ENCODE data around the gene BMP3. TPM values are rescaled to one million over a fixed set of nuclear protein-coding genes. Genes with fewer than 3 reads are reported as not detected.

BMP3 gene
- polyA plus RNA-seq, 3 donors: not detected

DNA sequence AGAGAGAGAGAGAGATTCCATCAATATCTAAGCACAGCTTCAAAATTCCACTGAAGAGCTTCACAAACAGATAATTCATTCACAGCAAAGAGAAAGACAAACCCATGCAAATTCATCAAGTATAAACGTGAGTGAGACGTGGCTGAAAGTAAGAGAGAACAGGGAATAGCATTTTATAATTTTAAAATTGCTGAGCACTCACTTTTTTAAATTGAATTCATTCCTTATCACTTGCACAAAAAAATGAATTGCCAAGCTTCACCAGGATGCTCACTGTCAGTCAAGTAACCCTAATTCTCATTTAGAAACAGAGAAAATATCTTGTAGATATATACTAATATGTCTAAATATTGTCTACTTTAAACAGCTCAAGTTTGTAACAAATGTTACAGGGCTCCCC lies 40.5 kb downstream of the BMP3 start:
- no peak overlapping the region for H3K9ac ChIP-seq (ENCODE audit: insufficient read depth, low read length, poor library complexity, severe bottlenecking)
- peaks cover 0 to 2% (median 2%) of the 10 kb centered on the region in 3 donors for H3K27me3 Mint-ChIP-seq (ENCODE audit: low read depth in 3 of 3)

DNA sequence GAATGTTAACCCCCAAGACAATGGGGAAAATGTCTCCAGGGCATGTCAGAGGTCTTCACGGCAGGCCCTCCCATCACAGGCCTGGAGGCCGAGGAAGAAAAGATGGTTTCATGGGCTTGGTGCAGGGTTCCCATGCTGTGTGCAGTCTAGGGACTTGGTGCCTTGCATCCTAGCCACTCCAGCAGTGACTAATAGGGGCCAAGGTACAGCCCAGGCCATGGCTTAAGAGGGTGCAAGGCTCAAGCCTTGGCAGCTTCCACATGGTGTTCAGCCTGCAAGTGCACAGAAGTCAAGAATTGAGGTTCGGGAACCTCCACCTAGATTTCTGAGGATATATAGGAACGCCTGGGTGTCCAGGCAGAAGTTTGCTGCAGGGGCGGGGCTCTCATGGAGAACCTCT lies 50.6 kb downstream of the BMP3 start:
- H4K20me1 ChIP-seq (ENCODE audit: insufficient read depth, low read length): no peaks in the 10 kb centered on the region
- H2AFZ ChIP-seq (ENCODE audit: insufficient read depth, low read depth, low read length, poor library complexity, severe bottlenecking): no peak overlapping the region
- no peaks in the 10 kb centered on the region for H3K4me1 ChIP-seq (ENCODE audit: control insufficient read depth in 1 of 2, insufficient read depth in 2 of 2, low read length in 2 of 2)
- no peak overlapping the region for H3K4me3 ChIP-seq (replicated peaks in 1 of 3; ENCODE audit: low read depth in 2 of 3, low read length in 3 of 3)
- 96% methylated on average over 5 of the region's 5 CpGs for WGBS (ENCODE audit: insufficient coverage)
- H3K27ac ChIP-seq (ENCODE audit: low read depth in 1 of 2, low read length in 2 of 2): no peak overlapping the region
- Mint-ChIP-seq H3K36me3 (no peaks in the 10 kb centered on the region), H3K27ac (no peak overlapping the region), H3K4me1 (peaks cover 2% of the 10 kb centered on the region), H3K9me3 (peaks cover 4 to 10% (median 8%) of the 10 kb centered on the region in 7 donors), H3K4me3 (no peak overlapping the region), H3K27me3 (ENCODE audit: low read depth in 3 of 3) (peaks cover 0 to 2% (median 0%) of the 10 kb centered on the region in 3 donors)
- intact Hi-C loops (cut with micrococcal nuclease): no loop called here
- H3K36me3 ChIP-seq (replicated peaks in 1 of 2; ENCODE audit: control insufficient read depth in 1 of 2, insufficient read depth in 2 of 2, low read length in 2 of 2): no peaks in the 10 kb centered on the region
- peaks cover 0 to 7% of the 10 kb centered on the region in 2 donors for H3K9me3 ChIP-seq (replicated peaks in 1 of 2; ENCODE audit: control insufficient read depth in 1 of 2, insufficient read depth in 1 of 2, low read length in 2 of 2)
- TF ChIP-seq, protein P1, sequence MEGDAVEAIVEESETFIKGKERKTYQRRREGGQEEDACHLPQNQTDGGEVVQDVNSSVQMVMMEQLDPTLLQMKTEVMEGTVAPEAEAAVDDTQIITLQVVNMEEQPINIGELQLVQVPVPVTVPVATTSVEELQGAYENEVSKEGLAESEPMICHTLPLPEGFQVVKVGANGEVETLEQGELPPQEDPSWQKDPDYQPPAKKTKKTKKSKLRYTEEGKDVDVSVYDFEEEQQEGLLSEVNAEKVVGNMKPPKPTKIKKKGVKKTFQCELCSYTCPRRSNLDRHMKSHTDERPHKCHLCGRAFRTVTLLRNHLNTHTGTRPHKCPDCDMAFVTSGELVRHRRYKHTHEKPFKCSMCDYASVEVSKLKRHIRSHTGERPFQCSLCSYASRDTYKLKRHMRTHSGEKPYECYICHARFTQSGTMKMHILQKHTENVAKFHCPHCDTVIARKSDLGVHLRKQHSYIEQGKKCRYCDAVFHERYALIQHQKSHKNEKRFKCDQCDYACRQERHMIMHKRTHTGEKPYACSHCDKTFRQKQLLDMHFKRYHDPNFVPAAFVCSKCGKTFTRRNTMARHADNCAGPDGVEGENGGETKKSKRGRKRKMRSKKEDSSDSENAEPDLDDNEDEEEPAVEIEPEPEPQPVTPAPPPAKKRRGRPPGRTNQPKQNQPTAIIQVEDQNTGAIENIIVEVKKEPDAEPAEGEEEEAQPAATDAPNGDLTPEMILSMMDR (IDR thresholded peaks at IDR 0.05): no peak
- H3K27me3 ChIP-seq (ENCODE audit: control insufficient read depth in 2 of 2, insufficient read depth in 2 of 2, low read length in 2 of 2): no peaks in the 10 kb centered on the region
- no peak for DNase-seq
- no peak overlapping the region for H3K4me2 ChIP-seq (replicated peaks; ENCODE audit: extremely low read depth, low read length, poor library complexity, severe bottlenecking)
- no peaks in the 10 kb centered on the region for H3K79me2 ChIP-seq (ENCODE audit: insufficient read depth, low read length)
- no peak overlapping the region for H3K9ac ChIP-seq (ENCODE audit: insufficient read depth, low read length, poor library complexity, severe bottlenecking)

More for the DNA sequence above, 40.5 kb downstream of the BMP3 start:
- Mint-ChIP-seq H3K36me3 (no peaks in the 10 kb centered on the region), H3K9me3 (no peaks in the 10 kb centered on the region), H3K4me3 (no peak overlapping the region), H3K27ac (no peak overlapping the region), H3K4me1 (no peaks in the 10 kb centered on the region)
- H3K4me2 ChIP-seq (replicated peaks; ENCODE audit: extremely low read depth, low read length, poor library complexity, severe bottlenecking): no peak overlapping the region
- no peaks in the 10 kb centered on the region for H4K20me1 ChIP-seq (ENCODE audit: insufficient read depth, low read length)
- H3K36me3 ChIP-seq (replicated peaks in 1 of 2; ENCODE audit: control insufficient read depth in 1 of 2, insufficient read depth in 2 of 2, low read length in 2 of 2): no peaks in the 10 kb centered on the region
- WGBS (ENCODE audit: insufficient coverage): no CpG with 5 or more reads among the region's 2 CpGs
- no peaks in the 10 kb centered on the region for H3K27me3 ChIP-seq (ENCODE audit: control insufficient read depth in 2 of 2, insufficient read depth in 2 of 2, low read length in 2 of 2)
- DNase-seq: no peak
- no peaks in the 10 kb centered on the region for H3K4me1 ChIP-seq (ENCODE audit: control insufficient read depth in 1 of 2, insufficient read depth in 2 of 2, low read length in 2 of 2)
- H3K9me3 ChIP-seq (replicated peaks in 1 of 2; ENCODE audit: control insufficient read depth in 1 of 2, insufficient read depth in 1 of 2, low read length in 2 of 2): no peaks in the 10 kb centered on the region
- no peak overlapping the region for H2AFZ ChIP-seq (ENCODE audit: insufficient read depth, low read depth, low read length, poor library complexity, severe bottlenecking)
- no peak overlapping the region for H3K27ac ChIP-seq (ENCODE audit: low read depth in 1 of 2, low read length in 2 of 2)
- no peak overlapping the region for H3K4me3 ChIP-seq (replicated peaks in 1 of 3; ENCODE audit: low read depth in 2 of 3, low read length in 3 of 3)
- intact Hi-C loops (cut with micrococcal nuclease): no loop called here
- no peaks in the 10 kb centered on the region for H3K79me2 ChIP-seq (ENCODE audit: insufficient read depth, low read length)
- TF ChIP-seq, protein P1 (IDR thresholded peaks at IDR 0.05): no peak

Measured in CD14-positive monocyte (primary cell).